Cardiac muscle cell (in vitro differentiated cells and primary cell): Measurements from ENCODE around the gene CYP27A1. TPM values are rescaled to one million over a fixed set of nuclear protein-coding genes. Genes with fewer than 3 reads are reported as not detected.

Experiments
- DNase-seq, 2 donors: peaks; one replicate each; pipeline versions ENCODE4 v3.0.0 to v3.0.0-alpha.2; 2010 to 2017; ENCODE audit warnings: low read depth in 1 of 2, low spot score in 1 of 2
- H3K27ac ChIP-seq: fragments of 200-600 bp; sonication (generic); 2 replicates; pipeline ENCODE4 v1.5.1; 2016
- H3K27me3 ChIP-seq: fragments of 200-600 bp; sonication (generic); 2 replicates; pipeline ENCODE4 v1.6.0; 2016; ENCODE audit warnings: control low read depth
- H3K36me3 ChIP-seq: fragments of 200-600 bp; sonication (generic); 2 replicates; pipeline ENCODE4 v1.5.1; 2016; ENCODE audit warnings: control low read depth
- H3K4me1 ChIP-seq: fragments of 200-600 bp; sonication (generic); 2 replicates; pipeline ENCODE4 v1.8.1; 2017; ENCODE audit warnings: low read depth, mild to moderate bottlenecking, mixed run types
- H3K4me3 ChIP-seq: fragments of 200-600 bp; sonication (generic); 2 replicates; pipeline ENCODE4 v1.5.1; 2016; ENCODE audit warnings: mild to moderate bottlenecking
- H3K9me3 ChIP-seq: fragments of 200-600 bp; sonication (generic); 2 replicates; pipeline ENCODE4 v1.5.1; 2017; ENCODE audit warnings: low read depth, mild to moderate bottlenecking, control low read depth
- CTCF ChIP-seq: IDR thresholded peaks from 2 replicates; pipeline ENCODE4 v1.5.1; 2012; ENCODE audit warnings: low read depth, mild to moderate bottlenecking, low read length
- polyA plus RNA-seq: library from polyadenylated mRNA; unstranded; fragments of >200 nt; fragmentation: Nextera tagmentation; extraction: Ambion mirVana; gene quantifications from 2 replicates; pipeline ENCODE4 v1.2.1, GENCODE V29; 2016
- total RNA-seq: library from RNA; depleted of rRNA; stranded (reverse); fragments of >200 nt; gene quantifications from 2 replicates; pipeline ENCODE4 v1.2.3, GENCODE V29; 2016

CYP27A1 gene
- total and polyA plus RNA-seq, 2 experiments from 2014 or later: 70.6 to 106 TPM

GRCh38 chr2:218828477-218828778, 46.5 kb downstream of the CYP27A1 start:
- TF ChIP-seq CTCF: no peak
- Histone ChIP-seq H3K27me3 (no peaks in the 10 kb centered on the region), H3K27ac (no peak overlapping the region)

GRCh38 chr2:218829868-218830451, 48.0 kb downstream of the CYP27A1 start:
- Histone ChIP-seq H3K36me3 (no peaks in the 10 kb centered on the region), H3K27me3 (no peaks in the 10 kb centered on the region), H3K9me3 (no peaks in the 10 kb centered on the region), H3K4me3 (no peak overlapping the region), H3K4me1 (no peaks in the 10 kb centered on the region), H3K27ac (no peak overlapping the region)
- no peak for DNase-seq
- no peak for TF ChIP-seq CTCF

More at GRCh38 chr2:218828477-218828778, 46.5 kb downstream of the CYP27A1 start:
- Histone ChIP-seq H3K36me3 (no peaks in the 10 kb centered on the region), H3K4me1 (no peaks in the 10 kb centered on the region), H3K4me3 (no peak overlapping the region), H3K9me3 (no peaks in the 10 kb centered on the region)
- no peak for DNase-seq

GRCh38 chr2:218830526-218831306, 48.8 kb downstream of the CYP27A1 start:
- no peaks in the 10 kb centered on the region for H3K9me3 ChIP-seq
- no peaks in the 10 kb centered on the region for H3K36me3 ChIP-seq
- no peaks in the 10 kb centered on the region for H3K27me3 ChIP-seq
- TF ChIP-seq CTCF: no peak
- no peaks in the 10 kb centered on the region for H3K4me1 ChIP-seq
- no peak overlapping the region for H3K4me3 ChIP-seq
- DNase-seq: no peak
- H3K27ac ChIP-seq: no peak overlapping the region

- no peaks in the 10 kb centered on the region for H3K4me1 ChIP-seq
- no peak for DNase-seq
- no peak within 1 kb of the TSS for H3K27ac ChIP-seq
- H3K9me3 ChIP-seq: no peaks in the 10 kb centered on the region
- H3K4me3 ChIP-seq: no peak within 1 kb of the TSS
- H3K36me3 ChIP-seq: no peaks in the 10 kb centered on the region
- no peaks in the 10 kb centered on the region for H3K27me3 ChIP-seq
- no peak for TF ChIP-seq CTCF
Measured at GRCh38 chr2:218831378-218831990, 49.5 kb downstream of the CYP27A1 start, which contains the start of gene PRKAG3. TSS of gene PRKAG3 (minus strand) at chr2:218831803.

GRCh38 chr2:218832081-218832480, 50.1 kb downstream of the CYP27A1 start:
- Histone ChIP-seq H3K27ac (no peak overlapping the region), H3K4me1 (no peaks in the 10 kb centered on the region), H3K9me3 (no peaks in the 10 kb centered on the region), H3K4me3 (no peak overlapping the region), H3K27me3 (no peaks in the 10 kb centered on the region), H3K36me3 (no peaks in the 10 kb centered on the region)
- TF ChIP-seq CTCF: no peak
- DNase-seq: no peak
